Lower leg skin (tissue), 3 donors: ENCODE data around the gene MAP4.

ENCODE experiments used
- CTCF ChIP-seq, 3 donors: fragments of 450-650 bp; IDR thresholded peaks; one replicate each; pipeline ENCODE4 v1.5.1; 2016; ENCODE audit warnings: antibody characterized with exemption in 3 of 3, mild to moderate bottlenecking in 3 of 3, moderate library complexity in 2 of 3
- POLR2A ChIP-seq, 2 donors: fragments of 450-650 bp; IDR thresholded peaks; one replicate each; pipeline ENCODE4 v1.6.1; 2016 to 2017; ENCODE audit warnings: antibody characterized with exemption in 2 of 2, mild to moderate bottlenecking in 1 of 2, moderate library complexity in 1 of 2

DNA sequence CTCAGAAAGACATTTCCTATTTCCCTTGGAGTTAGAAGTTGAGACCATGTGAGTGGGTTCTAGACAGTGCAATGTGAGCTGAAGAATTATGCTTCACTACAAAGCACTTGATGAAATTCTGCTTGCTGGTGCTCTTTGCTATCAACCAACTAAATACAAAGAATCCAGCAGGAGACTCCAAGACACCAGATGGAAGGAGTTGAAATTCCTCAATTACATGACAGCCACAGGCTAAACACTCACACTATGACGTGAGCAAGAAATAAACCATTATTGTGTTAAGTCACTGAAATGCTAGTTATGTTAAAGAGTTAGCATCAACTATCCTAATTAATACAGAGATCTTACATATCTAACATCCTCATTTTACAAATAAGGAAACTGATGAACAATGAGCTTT, 8.2 kb upstream of the MAP4 start:
- TF ChIP-seq POLR2A (IDR thresholded peaks at IDR 0.05) (no peak), CTCF (IDR thresholded peaks at IDR 0.05) (no peak)
